ENCODE measurements around the gene SGPL1.

DNA sequence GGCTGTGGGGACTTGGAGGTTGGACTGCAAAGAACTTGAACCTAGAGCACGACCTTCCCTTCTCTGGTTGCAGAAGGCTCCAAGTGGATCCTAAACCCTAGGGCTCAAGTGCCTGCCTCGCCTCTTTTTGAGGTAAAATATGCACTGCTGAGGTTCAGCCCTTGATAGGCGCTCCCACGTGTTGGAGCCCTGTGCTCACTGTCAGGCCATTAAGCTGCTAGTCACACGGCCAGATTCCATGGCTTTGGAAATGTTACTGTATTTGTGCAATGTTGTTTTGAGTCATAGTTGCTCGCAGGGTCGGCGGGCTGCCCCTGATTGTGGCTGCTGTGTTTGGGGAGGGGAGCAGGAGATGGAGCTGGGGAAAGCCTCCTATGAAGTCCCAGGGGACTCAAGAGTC is 112.4 kb downstream of the SGPL1 start:
- TF ChIP-seq ESRRA (IDR thresholded peaks at IDR 0.05; ENCODE audit: low read length) (no peak), EGR1 (IDR thresholded peaks at IDR 0.05; ENCODE audit: borderline replicate concordance in 1 of 2, low read depth in 2 of 2, low read length in 2 of 2) (no peak), RFX5 (IDR thresholded peaks at IDR 0.05; ENCODE audit: low read depth, low read length) (no peak), GABPA (IDR thresholded peaks at IDR 0.05; ENCODE audit: low read depth) (no peak)

Data from GM12878 (cell line).